Measurements from ENCODE around the gene SETD3.

SETD3 gene

DNA sequence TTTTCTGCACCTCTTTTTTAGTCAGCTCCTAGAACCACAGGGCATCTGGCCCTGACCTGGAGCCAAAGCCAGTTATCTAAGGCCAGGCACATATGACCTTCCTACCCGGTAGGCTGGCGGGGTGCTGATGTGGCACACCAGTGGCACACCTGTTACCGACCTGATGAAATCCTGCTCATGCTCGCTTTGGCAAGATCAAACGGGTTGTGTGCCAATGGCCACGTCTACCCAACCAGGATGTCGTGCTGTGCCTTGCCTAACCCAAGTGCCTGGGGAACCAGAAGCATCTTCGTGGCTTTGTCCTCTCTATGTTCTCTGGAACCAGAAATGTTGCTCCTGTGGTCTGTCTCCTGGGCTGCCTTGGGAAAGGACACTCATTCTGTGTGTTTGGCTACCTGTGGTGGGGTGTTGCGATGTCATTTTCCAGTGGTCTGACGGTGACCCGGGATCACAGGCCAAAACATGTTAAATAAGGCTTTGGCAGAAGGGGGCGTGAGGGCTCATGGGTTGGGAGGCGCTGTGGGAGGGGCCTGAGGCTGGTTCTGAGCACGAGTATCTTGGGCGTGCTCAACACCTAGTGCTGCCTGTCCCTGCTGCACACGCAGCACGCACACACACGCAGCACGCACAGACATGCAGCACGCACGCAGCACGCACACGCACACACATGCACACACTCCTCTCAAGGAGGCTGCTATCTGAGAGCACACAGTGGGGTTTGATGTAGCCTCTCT, 28.4 kb upstream of the SETD3 start:
- no peak overlapping the region for H2AFZ ChIP-seq (ENCODE audit: low read depth)
- H3K4me2 ChIP-seq = no peak overlapping the region
- no peak overlapping the region for H3K9ac ChIP-seq
- H4K20me1 ChIP-seq (ENCODE audit: insufficient read depth) = no peaks in the 10 kb centered on the region
- TF ChIP-seq, protein P1, sequence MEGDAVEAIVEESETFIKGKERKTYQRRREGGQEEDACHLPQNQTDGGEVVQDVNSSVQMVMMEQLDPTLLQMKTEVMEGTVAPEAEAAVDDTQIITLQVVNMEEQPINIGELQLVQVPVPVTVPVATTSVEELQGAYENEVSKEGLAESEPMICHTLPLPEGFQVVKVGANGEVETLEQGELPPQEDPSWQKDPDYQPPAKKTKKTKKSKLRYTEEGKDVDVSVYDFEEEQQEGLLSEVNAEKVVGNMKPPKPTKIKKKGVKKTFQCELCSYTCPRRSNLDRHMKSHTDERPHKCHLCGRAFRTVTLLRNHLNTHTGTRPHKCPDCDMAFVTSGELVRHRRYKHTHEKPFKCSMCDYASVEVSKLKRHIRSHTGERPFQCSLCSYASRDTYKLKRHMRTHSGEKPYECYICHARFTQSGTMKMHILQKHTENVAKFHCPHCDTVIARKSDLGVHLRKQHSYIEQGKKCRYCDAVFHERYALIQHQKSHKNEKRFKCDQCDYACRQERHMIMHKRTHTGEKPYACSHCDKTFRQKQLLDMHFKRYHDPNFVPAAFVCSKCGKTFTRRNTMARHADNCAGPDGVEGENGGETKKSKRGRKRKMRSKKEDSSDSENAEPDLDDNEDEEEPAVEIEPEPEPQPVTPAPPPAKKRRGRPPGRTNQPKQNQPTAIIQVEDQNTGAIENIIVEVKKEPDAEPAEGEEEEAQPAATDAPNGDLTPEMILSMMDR (conservative IDR thresholded peaks at IDR 0.05; ENCODE audit: low read depth, low read length) = no peak
- no peaks in the 10 kb centered on the region for H3K27me3 ChIP-seq (ENCODE audit: insufficient read depth, low read depth)
- H3K36me3 ChIP-seq (ENCODE audit: insufficient read depth) = no peaks in the 10 kb centered on the region; the same call in 1 of the 2 replicates
- H3K79me2 ChIP-seq (ENCODE audit: insufficient read depth, low read depth) = no peaks in the 10 kb centered on the region
- no peak overlapping the region for H3K4me3 ChIP-seq (IDR thresholded peaks at IDR 0.05; ENCODE audit: insufficient read depth, low read depth, low read length)
- H3K27ac ChIP-seq = no peak overlapping the region
- H3K4me1 ChIP-seq (ENCODE audit: low read depth, poor library complexity, severe bottlenecking) = peaks cover 7% of the 10 kb centered on the region

- Histone ChIP-seq H3K27ac (peak overlapping the region; percentile 18; the same call in 1 of the 2 replicates), H3K4me2 (no peak overlapping the region), H4K20me1 (ENCODE audit: insufficient read depth) (no peaks in the 10 kb centered on the region), H3K4me3 (IDR thresholded peaks at IDR 0.05; ENCODE audit: insufficient read depth, low read depth, low read length) (no peak overlapping the region), H3K4me1 (ENCODE audit: low read depth, poor library complexity, severe bottlenecking) (peaks cover 7% of the 10 kb centered on the region), H3K9ac (no peak overlapping the region), H3K79me2 (ENCODE audit: insufficient read depth, low read depth) (no peaks in the 10 kb centered on the region), H3K36me3 (ENCODE audit: insufficient read depth) (no peaks in the 10 kb centered on the region; the same call in 1 of the 2 replicates), H3K27me3 (ENCODE audit: insufficient read depth, low read depth) (no peaks in the 10 kb centered on the region), H2AFZ (ENCODE audit: low read depth) (no peak overlapping the region)
- TF ChIP-seq, protein P1 (conservative IDR thresholded peaks at IDR 0.05; ENCODE audit: low read depth, low read length) = no peak
These were observed 27.4 kb upstream of the SETD3 start for GRCh38 chr14:99507860-99508640.

GRCh38 chr14:99506276-99506675, 25.6 kb upstream of the SETD3 start:
- H3K79me2 ChIP-seq (ENCODE audit: insufficient read depth, low read depth) = no peaks in the 10 kb centered on the region
- peaks cover 7% of the 10 kb centered on the region for H3K4me1 ChIP-seq (ENCODE audit: low read depth, poor library complexity, severe bottlenecking)
- H3K36me3 ChIP-seq (ENCODE audit: insufficient read depth) = no peaks in the 10 kb centered on the region; the same call in 1 of the 2 replicates
- H3K27me3 ChIP-seq (ENCODE audit: insufficient read depth, low read depth) = no peaks in the 10 kb centered on the region
- no peak overlapping the region for H2AFZ ChIP-seq (ENCODE audit: low read depth)
- no peaks in the 10 kb centered on the region for H4K20me1 ChIP-seq (ENCODE audit: insufficient read depth)
- TF ChIP-seq, protein P1 (conservative IDR thresholded peaks at IDR 0.05; ENCODE audit: low read depth, low read length) = no peak
- H3K9ac ChIP-seq = no peak overlapping the region
- no peak overlapping the region for H3K27ac ChIP-seq
- no peak overlapping the region for H3K4me2 ChIP-seq
- H3K4me3 ChIP-seq (IDR thresholded peaks at IDR 0.05; ENCODE audit: insufficient read depth, low read depth, low read length) = no peak overlapping the region

GRCh38 chr14:99505089-99505488, 24.4 kb upstream of the SETD3 start:
- Histone ChIP-seq H3K27ac (no peak overlapping the region), H4K20me1 (ENCODE audit: insufficient read depth) (no peaks in the 10 kb centered on the region)

More at GRCh38 chr14:99505089-99505488, 24.4 kb upstream of the SETD3 start:
- H3K4me1 ChIP-seq (ENCODE audit: low read depth, poor library complexity, severe bottlenecking) = peaks cover 7% of the 10 kb centered on the region
- TF ChIP-seq, protein P1 (conservative IDR thresholded peaks at IDR 0.05; ENCODE audit: low read depth, low read length) = no peak
- H3K4me2 ChIP-seq = no peak overlapping the region
- no peaks in the 10 kb centered on the region for H3K27me3 ChIP-seq (ENCODE audit: insufficient read depth, low read depth)
- no peaks in the 10 kb centered on the region; the same call in 1 of the 2 replicates for H3K36me3 ChIP-seq (ENCODE audit: insufficient read depth)
- H3K4me3 ChIP-seq (IDR thresholded peaks at IDR 0.05; ENCODE audit: insufficient read depth, low read depth, low read length) = no peak overlapping the region
- no peaks in the 10 kb centered on the region for H3K79me2 ChIP-seq (ENCODE audit: insufficient read depth, low read depth)
- H3K9ac ChIP-seq = no peak overlapping the region
- no peak overlapping the region for H2AFZ ChIP-seq (ENCODE audit: low read depth)

Data from KMS-11 (cell line).